Activated CD4-positive, alpha-beta T cell treated with anti-CD3 and anti-CD28 coated beads, Interleukin-2, amount 10 ng/mL, durations not matched to agents 24 days and 14 days (primary cell): ENCODE measurements around the gene AKAP9. TPM values are rescaled to one million over a fixed set of nuclear protein-coding genes. Genes with fewer than 3 reads are reported as not detected.
"Not testable (repeated sequence)": the region's sequence is repeated elsewhere in the genome, so short reads cannot be mapped to it uniquely, and the experiment has no call there.

Experiments used
- DNase-seq: peaks from one replicate; pipeline ENCODE4 v3.0.0; 2022
- H3K27ac Mint-ChIP-seq: one replicate; pipeline ENCODE4 v1.8.0; 2022; ENCODE audit warnings: mild to moderate bottlenecking, mixed read lengths
- H3K27me3 Mint-ChIP-seq: one replicate; pipeline ENCODE4 v1.8.0; 2022; ENCODE audit warnings: mixed read lengths
- H3K36me3 Mint-ChIP-seq: one replicate; pipeline ENCODE4 v1.8.0; 2022; ENCODE audit warnings: low read depth, mild to moderate bottlenecking, mixed read lengths
- H3K4me1 Mint-ChIP-seq: one replicate; pipeline ENCODE4 v1.8.0; 2021; ENCODE audit warnings: mixed read lengths
- H3K4me3 Mint-ChIP-seq: one replicate; pipeline ENCODE4 v1.8.0; 2022; ENCODE audit warnings: mild to moderate bottlenecking, moderate library complexity, mixed read lengths
- H3K9me3 Mint-ChIP-seq: one replicate; pipeline ENCODE4 v1.8.0; 2021; ENCODE audit warnings: mixed read lengths
- intact Hi-C: fragments of 100-400 bp; cut with micrococcal nuclease; formaldehyde crosslinking; loops from one replicate; pipeline ENCODE4 v1.15.1; 2023
- total RNA-seq: library from RNA; stranded (reverse); gene quantifications from 2 replicates; pipeline ENCODE4 v1.2.3, GENCODE V29; 2022

Gene AKAP9
- total RNA-seq, 1 donor from 2014 or later = 38.2 TPM

GRCh38 chr7:91999631-92000565 is 59.2 kb downstream of the AKAP9 start:
- intact Hi-C loops = no loop called here
- Mint-ChIP-seq H3K27me3 (no peaks in the 10 kb centered on the region), H3K9me3 (peaks cover 12% of the 10 kb centered on the region), H3K36me3 (peaks cover 43% of the 10 kb centered on the region), H3K4me1 (no peaks in the 10 kb centered on the region), H3K27ac (no peak overlapping the region), H3K4me3 (no peak overlapping the region)
- no peak for DNase-seq

- H3K4me3 Mint-ChIP-seq = no peak overlapping the region
- no peak for DNase-seq
- no peaks in the 10 kb centered on the region for H3K27me3 Mint-ChIP-seq
- H3K27ac Mint-ChIP-seq = no peak overlapping the region
- no peaks in the 10 kb centered on the region for H3K4me1 Mint-ChIP-seq
- intact Hi-C loops = no loop called here
- H3K36me3 Mint-ChIP-seq = peaks cover 46% of the 10 kb centered on the region
- H3K9me3 Mint-ChIP-seq = peaks cover 17% of the 10 kb centered on the region
Observed at GRCh38 chr7:92002720-92003119, 62.1 kb downstream of the AKAP9 start.

GRCh38 chr7:92006046-92006445 is 65.4 kb downstream of the AKAP9 start:
- H3K27ac Mint-ChIP-seq = no peak overlapping the region

GRCh38 chr7:92010215-92010614 is 69.6 kb downstream of the AKAP9 start:
- intact Hi-C loops = no loop called here
- Mint-ChIP-seq H3K36me3 (peaks cover 58% of the 10 kb centered on the region), H3K4me3 (no peak overlapping the region), H3K4me1 (peaks cover 1% of the 10 kb centered on the region), H3K27me3 (no peaks in the 10 kb centered on the region), H3K27ac (no peak overlapping the region), H3K9me3 (peaks cover 1% of the 10 kb centered on the region)
- no peak for DNase-seq

More at GRCh38 chr7:92006046-92006445, 65.4 kb downstream of the AKAP9 start:
- H3K4me3 Mint-ChIP-seq = no peak overlapping the region
- peaks cover 55% of the 10 kb centered on the region for H3K36me3 Mint-ChIP-seq
- H3K9me3 Mint-ChIP-seq = peaks cover 15% of the 10 kb centered on the region
- H3K27me3 Mint-ChIP-seq = no peaks in the 10 kb centered on the region
- intact Hi-C loops = no loop called here
- no peaks in the 10 kb centered on the region for H3K4me1 Mint-ChIP-seq
- DNase-seq = no peak

GRCh38 chr7:92013611-92014010 is 72.9 kb downstream of the AKAP9 start:
- H3K36me3 Mint-ChIP-seq = peaks cover 50% of the 10 kb centered on the region
- no peak for DNase-seq
- H3K9me3 Mint-ChIP-seq = no peaks in the 10 kb centered on the region
- intact Hi-C loops = no loop called here
- no peaks in the 10 kb centered on the region for H3K27me3 Mint-ChIP-seq
- no peak overlapping the region for H3K4me3 Mint-ChIP-seq
- peaks cover 1% of the 10 kb centered on the region for H3K4me1 Mint-ChIP-seq
- no peak overlapping the region for H3K27ac Mint-ChIP-seq

GRCh38 chr7:92020636-92021035 is 80.0 kb downstream of the AKAP9 start:
- peaks cover 20% of the 10 kb centered on the region for H3K36me3 Mint-ChIP-seq
- no peak for DNase-seq
- H3K27ac Mint-ChIP-seq = no peak overlapping the region

GRCh38 chr7:92025260-92025659 is 84.6 kb downstream of the AKAP9 start:
- intact Hi-C loops = no loop called here

More at GRCh38 chr7:92020636-92021035, 80.0 kb downstream of the AKAP9 start:
- no peaks in the 10 kb centered on the region for H3K27me3 Mint-ChIP-seq
- intact Hi-C loops = no loop called here
- no peak overlapping the region for H3K4me3 Mint-ChIP-seq
- no peaks in the 10 kb centered on the region for H3K4me1 Mint-ChIP-seq
- H3K9me3 Mint-ChIP-seq = no peaks in the 10 kb centered on the region

GRCh38 chr7:92026635-92027034 is 86.0 kb downstream of the AKAP9 start:
- H3K4me1 Mint-ChIP-seq, H3K4me3 Mint-ChIP-seq, intact Hi-C loops, DNase-seq, H3K27ac Mint-ChIP-seq, H3K9me3 Mint-ChIP-seq, H3K27me3 Mint-ChIP-seq: not testable (repeated sequence)
- H3K36me3 Mint-ChIP-seq = peaks cover 33% of the 10 kb centered on the region

More at GRCh38 chr7:92025260-92025659, 84.6 kb downstream of the AKAP9 start:
- no peak overlapping the region for H3K4me3 Mint-ChIP-seq
- no peak overlapping the region for H3K27ac Mint-ChIP-seq
- H3K27me3 Mint-ChIP-seq = no peaks in the 10 kb centered on the region
- no peak for DNase-seq
- no peaks in the 10 kb centered on the region for H3K4me1 Mint-ChIP-seq
- H3K9me3 Mint-ChIP-seq = no peaks in the 10 kb centered on the region
- H3K36me3 Mint-ChIP-seq = peaks cover 30% of the 10 kb centered on the region

- H3K27me3 Mint-ChIP-seq, H3K4me1 Mint-ChIP-seq, H3K4me3 Mint-ChIP-seq, H3K9me3 Mint-ChIP-seq, intact Hi-C loops, DNase-seq, H3K27ac Mint-ChIP-seq: not testable (repeated sequence)
- H3K36me3 Mint-ChIP-seq = peaks cover 35% of the 10 kb centered on the region
Observed at GRCh38 chr7:92027128-92027527, 86.5 kb downstream of the AKAP9 start.

- no peak overlapping the region for H3K27ac Mint-ChIP-seq
- DNase-seq = no peak
- no peaks in the 10 kb centered on the region for H3K27me3 Mint-ChIP-seq
- no peak overlapping the region for H3K4me3 Mint-ChIP-seq
- H3K36me3 Mint-ChIP-seq = peaks cover 32% of the 10 kb centered on the region
- intact Hi-C loops = no loop called here
- H3K4me1 Mint-ChIP-seq = no peaks in the 10 kb centered on the region
- H3K9me3 Mint-ChIP-seq = no peaks in the 10 kb centered on the region
Observed at GRCh38 chr7:92028226-92028625, 87.6 kb downstream of the AKAP9 start.

- no peak overlapping the region for H3K27ac Mint-ChIP-seq
- H3K27me3 Mint-ChIP-seq = no peaks in the 10 kb centered on the region
- H3K4me3 Mint-ChIP-seq = no peak overlapping the region
- no peak for DNase-seq
- intact Hi-C loops = no loop called here
- no peaks in the 10 kb centered on the region for H3K9me3 Mint-ChIP-seq
- H3K36me3 Mint-ChIP-seq = peaks cover 29% of the 10 kb centered on the region
- no peaks in the 10 kb centered on the region for H3K4me1 Mint-ChIP-seq
Observed at GRCh38 chr7:92028686-92029085, 88.0 kb downstream of the AKAP9 start.

- DNase-seq = no peak
- no peaks in the 10 kb centered on the region for H3K4me1 Mint-ChIP-seq
- H3K27me3 Mint-ChIP-seq = no peaks in the 10 kb centered on the region
- H3K9me3 Mint-ChIP-seq = no peaks in the 10 kb centered on the region
- H3K27ac Mint-ChIP-seq = no peak overlapping the region
- no peak overlapping the region for H3K4me3 Mint-ChIP-seq
- intact Hi-C loops = no loop called here
- H3K36me3 Mint-ChIP-seq = peaks cover 24% of the 10 kb centered on the region
Observed at GRCh38 chr7:92034116-92034515, 93.5 kb downstream of the AKAP9 start.

GRCh38 chr7:92035576-92035975 is 94.9 kb downstream of the AKAP9 start:
- Mint-ChIP-seq H3K9me3 (no peaks in the 10 kb centered on the region), H3K36me3 (peaks cover 25% of the 10 kb centered on the region), H3K4me3 (no peak overlapping the region), H3K27me3 (no peaks in the 10 kb centered on the region), H3K4me1 (no peaks in the 10 kb centered on the region), H3K27ac (no peak overlapping the region)
- DNase-seq = no peak
- intact Hi-C loops = no loop called here

GRCh38 chr7:92039900-92040299 is 99.2 kb downstream of the AKAP9 start:
- Mint-ChIP-seq H3K27me3 (no peaks in the 10 kb centered on the region), H3K4me3 (no peak overlapping the region), H3K36me3 (peaks cover 19% of the 10 kb centered on the region), H3K27ac (no peak overlapping the region), H3K4me1 (no peaks in the 10 kb centered on the region), H3K9me3 (no peaks in the 10 kb centered on the region)
- DNase-seq = no peak
- intact Hi-C loops = no loop called here
